Measurements from ENCODE around the gene UQCC5. TPM values are rescaled to one million over a fixed set of nuclear protein-coding genes. Genes with fewer than 3 reads are reported as not detected.

Gene UQCC5
- total RNA-seq, 3 donors from 2014 or later, result 22.8 to 25.7 (median 23.2) TPM

- H3K9me3 Mint-ChIP-seq, result no peaks in the 10 kb centered on the region
- peaks cover 39% of the 10 kb centered on the region for H3K36me3 Mint-ChIP-seq (ENCODE audit: insufficient read depth)
- H3K27me3 Mint-ChIP-seq (ENCODE audit: low read depth), result no peaks in the 10 kb centered on the region
- H3K4me1 Mint-ChIP-seq (ENCODE audit: low read depth), result no peaks in the 10 kb centered on the region
- DNase-seq (no peak), ATAC-seq (no peak)
- H3K4me3 Mint-ChIP-seq, result no peak overlapping the region
Measured at GRCh38 chr3:52574056-52574965, 37.9 kb downstream of the UQCC5 start.

Other genes with a start within 250 kb of the UQCC5 start
- 10 to 100 TPM; 13.0 to 15.5 (median 13.3) TPM for gene GLYCTK, start 248.8 kb upstream of the UQCC5 start, total RNA-seq
- gene DNAH1, start 220.3 kb upstream of the UQCC5 start, total RNA-seq, result 1 to 10 TPM; 6.4 to 8.4 (median 6.6) TPM
- gene BAP1, start 126.6 kb upstream of the UQCC5 start, total RNA-seq, result 100 to 1,000 TPM; 117 to 130 (median 127) TPM
- 1 to 10 TPM; 3.6 to 5.0 (median 4.8) TPM for gene PHF7, start 125.9 kb upstream of the UQCC5 start, total RNA-seq
- under 1 TPM; 0.05 to 0.24 (median 0.08) TPM for gene SEMA3G, start 91.5 kb upstream of the UQCC5 start, total RNA-seq
- gene TNNC1, start 82.6 kb upstream of the UQCC5 start, total RNA-seq, result 1 to 10 TPM in 2 of 3 donors, under 1 TPM in 1; 0.46 to 1.4 (median 1.1) TPM
- gene NISCH, start 81.0 kb upstream of the UQCC5 start, total RNA-seq, result 10 to 100 TPM; 60.2 to 69.1 (median 67.9) TPM
- under 1 TPM; 0.30 to 0.73 (median 0.40) TPM for gene STAB1, start 41.3 kb upstream of the UQCC5 start, total RNA-seq
- 10 to 100 TPM; 29.7 to 53.1 (median 42.8) TPM for gene NT5DC2, start 2.7 kb upstream of the UQCC5 start, total RNA-seq
- 10 to 100 TPM; 55.9 to 65.2 (median 64.4) TPM for gene PBRM1, start 149.3 kb downstream of the UQCC5 start, total RNA-seq
- 100 to 1,000 TPM; 324 to 336 (median 330) TPM for gene GNL3, start 149.4 kb downstream of the UQCC5 start, total RNA-seq
- gene GLT8D1, start 169.2 kb downstream of the UQCC5 start, total RNA-seq, result 10 to 100 TPM; 30.1 to 31.9 (median 30.6) TPM
- 100 to 1,000 TPM; 150 to 171 (median 151) TPM for gene SPCS1, start 169.5 kb downstream of the UQCC5 start, total RNA-seq
- 10 to 100 TPM; 16.0 to 36.9 (median 26.9) TPM for gene NEK4, start 234.3 kb downstream of the UQCC5 start, total RNA-seq
- gene ITIH1, start 241.0 kb downstream of the UQCC5 start, total RNA-seq, result under 1 TPM in 2 of 3 donors, not detected in 1; 0.15 to 0.19 TPM